Measurements from ENCODE around the gene PWP1.

- no peak for TF ChIP-seq CTCF (IDR thresholded peaks at IDR 0.05; ENCODE audit: low read length)
- TF ChIP-seq EZH2 (optimal IDR thresholded peaks at IDR 0.05; ENCODE audit: low read depth, low read length) = no peak
- TF ChIP-seq EZH2phosphoT487 (IDR thresholded peaks at IDR 0.05; ENCODE audit: low read length) = no peak
Observed at GRCh38 chr12:107681455-107681835, 4.2 kb upstream of the PWP1 start.

Measured in MM.1S (cell line).